CD14-positive monocyte (primary cell): ENCODE results near the gene BCO2. TPM values are rescaled to one million over a fixed set of nuclear protein-coding genes. Genes with fewer than 3 reads are reported as not detected.

Experiments used
- DNase-seq, 3 donors: peaks; one replicate each; pipeline ENCODE4 v3.0.0-alpha.2; 2011 to 2022
- H2AFZ ChIP-seq: 2 replicates; pipeline ENCODE4 v1.6.0; 2012; ENCODE audit warnings: mild to moderate bottlenecking, low read depth, low read length, inconsistent platforms; ENCODE audit not compliant: insufficient read depth, poor library complexity, severe bottlenecking
- H3K27ac ChIP-seq, 2 donors: 1 replicate in 1 of 2; 2 replicates in 1 of 2; pipeline ENCODE4 v1.5.1; 2012 to 2013; ENCODE audit warnings: low read length in 2 of 2, control low read depth in 1 of 2, inconsistent platforms in 1 of 2, low read depth in 1 of 2, mild to moderate bottlenecking in 1 of 2
- H3K27me3 ChIP-seq, 2 donors: one replicate each; pipeline versions ENCODE4 v1.6.0 to v1.6.1; 2011 to 2013; ENCODE audit warnings: low read length in 2 of 2; ENCODE audit not compliant: control insufficient read depth in 2 of 2, insufficient read depth in 2 of 2
- H3K36me3 ChIP-seq, 2 donors: replicated peaks in 1 of 2; 1 replicate in 1 of 2; 2 replicates in 1 of 2; pipeline versions ENCODE4 v1.5.1 to v1.6.1; 2012 to 2013; ENCODE audit warnings: low read length in 2 of 2, control low read depth in 1 of 2, inconsistent platforms in 1 of 2, mild to moderate bottlenecking in 1 of 2; ENCODE audit not compliant: insufficient read depth in 2 of 2, control insufficient read depth in 1 of 2
- H3K4me1 ChIP-seq, 2 donors: 1 replicate in 1 of 2; 2 replicates in 1 of 2; pipeline versions ENCODE4 v1.5.1 to v1.6.1; 2012 to 2013; ENCODE audit warnings: low read length in 2 of 2, control low read depth in 1 of 2, inconsistent platforms in 1 of 2, mild to moderate bottlenecking in 1 of 2, moderate library complexity in 1 of 2; ENCODE audit not compliant: insufficient read depth in 2 of 2, control insufficient read depth in 1 of 2
- H3K4me2 ChIP-seq: replicated peaks from 2 replicates; pipeline ENCODE3; 2012; ENCODE audit warnings: low read length, moderate library complexity, mild to moderate bottlenecking; ENCODE audit not compliant: poor library complexity, severe bottlenecking; ENCODE audit errors: extremely low read depth
- H3K4me3 ChIP-seq, 3 experiments: fragments of 200-600 bp in 1 of 3; sonication (generic) in 1 of 3; replicated peaks in 1 of 3; 1 replicate in 2 of 3; 2 replicates in 1 of 3; pipeline ENCODE4 v1.5.1; 2011 to 2013; ENCODE audit warnings: low read length in 3 of 3, mild to moderate bottlenecking in 3 of 3, control low read depth in 2 of 3, low read depth in 2 of 3, inconsistent platforms in 1 of 3, moderate library complexity in 1 of 3
- H3K79me2 ChIP-seq: 2 replicates; pipeline ENCODE4 v1.6.0; 2012; ENCODE audit warnings: mild to moderate bottlenecking, control low read depth, inconsistent platforms, low read length, moderate library complexity; ENCODE audit not compliant: insufficient read depth
- H3K9ac ChIP-seq: 2 replicates; pipeline ENCODE4 v1.6.0; 2017; ENCODE audit warnings: low read length, mild to moderate bottlenecking; ENCODE audit not compliant: insufficient read depth, poor library complexity, severe bottlenecking
- H3K9me3 ChIP-seq, 2 donors: replicated peaks in 1 of 2; 1 replicate in 1 of 2; 2 replicates in 1 of 2; pipeline versions ENCODE4 v1.5.1 to v1.6.1; 2012 to 2013; ENCODE audit warnings: low read length in 2 of 2, control low read depth in 1 of 2; ENCODE audit not compliant: control insufficient read depth in 1 of 2, insufficient read depth in 1 of 2
- H4K20me1 ChIP-seq: 2 replicates; pipeline ENCODE4 v1.6.0; 2012; ENCODE audit warnings: mild to moderate bottlenecking, low read length, control low read depth, moderate library complexity; ENCODE audit not compliant: insufficient read depth
- H3K27ac Mint-ChIP-seq, 7 donors: one replicate each; pipeline ENCODE4 v1.8.0; 2020; ENCODE audit warnings: mild to moderate bottlenecking in 7 of 7, mixed read lengths in 7 of 7, moderate library complexity in 6 of 7, inconsistent platforms in 2 of 7
- H3K27me3 Mint-ChIP-seq, 3 donors: one replicate each; pipeline ENCODE4 v1.8.0; 2021 to 2022; ENCODE audit warnings: low read depth in 3 of 3, mild to moderate bottlenecking in 3 of 3, mixed read lengths in 3 of 3, moderate library complexity in 3 of 3, inconsistent platforms in 1 of 3
- H3K36me3 Mint-ChIP-seq, 2 donors: one replicate each; pipeline ENCODE4 v1.8.0; 2020; ENCODE audit warnings: mixed read lengths in 2 of 2, inconsistent platforms in 1 of 2, mild to moderate bottlenecking in 1 of 2
- H3K4me1 Mint-ChIP-seq: one replicate; pipeline ENCODE4 v1.8.0; 2020; ENCODE audit warnings: mild to moderate bottlenecking, mixed read lengths
- H3K4me3 Mint-ChIP-seq, 2 donors: one replicate each; pipeline ENCODE4 v1.8.0; 2020; ENCODE audit warnings: mild to moderate bottlenecking in 2 of 2, mixed read lengths in 2 of 2, moderate library complexity in 1 of 2
- H3K9me3 Mint-ChIP-seq, 7 donors: one replicate each; pipeline ENCODE4 v1.8.0; 2020 to 2022; ENCODE audit warnings: mixed read lengths in 7 of 7, mild to moderate bottlenecking in 6 of 7, moderate library complexity in 6 of 7, inconsistent platforms in 2 of 7
- WGBS: methylation state at CpG from one replicate; pipeline ENCODE4 v1.1.5; 2013; ENCODE audit warnings: missing lambda C conversion rate; ENCODE audit not compliant: insufficient coverage; 5-methylcytosine and 5-hydroxymethylcytosine counted together
- intact Hi-C, 2 donors: fragments of 100-400 bp; cut with micrococcal nuclease; formaldehyde crosslinking; loops; one replicate each; pipeline versions ENCODE4 v1.15.0 to v1.15.1; 2023
- polyA plus RNA-seq, 3 donors: library from polyadenylated mRNA; depleted of rRNA in 1 of 3; unstranded in 2 of 3; stranded (reverse) in 1 of 3; fragments of 300-500 nt in 2 of 3; fragments of >200 nt in 1 of 3; fragmentation: Illumina TruSeq in 2 of 3; gene quantifications; 1 replicate in 2 of 3; 2 replicates in 1 of 3; pipeline ENCODE4 v1.2.3, GENCODE V29; 2012 to 2021
- TF ChIP-seq, protein P1 (sequence below): fragments of 200-600 bp; IDR thresholded peaks from one replicate; pipeline ENCODE4 v1.8.0; 2022; ENCODE audit warnings: antibody characterized with exemption, mild to moderate bottlenecking

The BCO2 gene
- polyA plus RNA-seq, 3 donors = 0.20 to 1.9 TPM; not detected in 1

GRCh38 chr11:112128483-112129121 lies 46.7 kb upstream of the BCO2 start:
- Mint-ChIP-seq H3K4me3 (no peak overlapping the region), H3K27ac (peak overlapping the region in 6 of 7 donors; percentile 11 to 70 (median 54)), H3K36me3 (peaks cover 0 to 4% of the 10 kb centered on the region in 2 donors), H3K9me3 (peaks cover 0 to 1% (median 0%) of the 10 kb centered on the region in 7 donors), H3K4me1 (peaks cover 27% of the 10 kb centered on the region), H3K27me3 (peaks cover 0 to 2% (median 0%) of the 10 kb centered on the region in 3 donors)
- H3K36me3 ChIP-seq = no peaks in the 10 kb centered on the region
- H3K4me1 ChIP-seq = peaks cover 23 to 25% of the 10 kb centered on the region in 2 donors
- TF ChIP-seq, protein P1, sequence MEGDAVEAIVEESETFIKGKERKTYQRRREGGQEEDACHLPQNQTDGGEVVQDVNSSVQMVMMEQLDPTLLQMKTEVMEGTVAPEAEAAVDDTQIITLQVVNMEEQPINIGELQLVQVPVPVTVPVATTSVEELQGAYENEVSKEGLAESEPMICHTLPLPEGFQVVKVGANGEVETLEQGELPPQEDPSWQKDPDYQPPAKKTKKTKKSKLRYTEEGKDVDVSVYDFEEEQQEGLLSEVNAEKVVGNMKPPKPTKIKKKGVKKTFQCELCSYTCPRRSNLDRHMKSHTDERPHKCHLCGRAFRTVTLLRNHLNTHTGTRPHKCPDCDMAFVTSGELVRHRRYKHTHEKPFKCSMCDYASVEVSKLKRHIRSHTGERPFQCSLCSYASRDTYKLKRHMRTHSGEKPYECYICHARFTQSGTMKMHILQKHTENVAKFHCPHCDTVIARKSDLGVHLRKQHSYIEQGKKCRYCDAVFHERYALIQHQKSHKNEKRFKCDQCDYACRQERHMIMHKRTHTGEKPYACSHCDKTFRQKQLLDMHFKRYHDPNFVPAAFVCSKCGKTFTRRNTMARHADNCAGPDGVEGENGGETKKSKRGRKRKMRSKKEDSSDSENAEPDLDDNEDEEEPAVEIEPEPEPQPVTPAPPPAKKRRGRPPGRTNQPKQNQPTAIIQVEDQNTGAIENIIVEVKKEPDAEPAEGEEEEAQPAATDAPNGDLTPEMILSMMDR = no peak
- no peak overlapping the region for H3K4me3 ChIP-seq
- H2AFZ ChIP-seq = no peak overlapping the region
- no peaks in the 10 kb centered on the region for H3K9me3 ChIP-seq
- H3K79me2 ChIP-seq = no peaks in the 10 kb centered on the region
- no peaks in the 10 kb centered on the region for H4K20me1 ChIP-seq
- H3K4me2 ChIP-seq = no peak overlapping the region
- no peak overlapping the region for H3K9ac ChIP-seq
- DNase-seq = no peak
- H3K27ac ChIP-seq = peak overlapping the region in 1 of 2 donors; percentile 31
- intact Hi-C loops = no loop called here
- WGBS = 75% methylated on average over 2 of the region's 3 CpGs
- no peaks in the 10 kb centered on the region for H3K27me3 ChIP-seq

- no peak overlapping the region for H2AFZ ChIP-seq
- no peak overlapping the region for H3K9ac ChIP-seq
- H3K4me2 ChIP-seq = no peak overlapping the region
- no peaks in the 10 kb centered on the region for H3K79me2 ChIP-seq
- H3K9me3 Mint-ChIP-seq = peaks cover 0 to 1% (median 0%) of the 10 kb centered on the region in 7 donors
- H3K4me1 Mint-ChIP-seq = peaks cover 27% of the 10 kb centered on the region
- H3K27ac ChIP-seq = peak overlapping the region; percentile 27 to 41
- H3K36me3 Mint-ChIP-seq = peaks cover 0 to 4% of the 10 kb centered on the region in 2 donors
- no peak overlapping the region for H3K4me3 Mint-ChIP-seq
- TF ChIP-seq, protein P1 = no peak
- H3K4me3 ChIP-seq = no peak overlapping the region
- no peaks in the 10 kb centered on the region for H3K27me3 ChIP-seq
- H3K36me3 ChIP-seq = no peaks in the 10 kb centered on the region
- H3K27me3 Mint-ChIP-seq = peaks cover 0 to 2% (median 0%) of the 10 kb centered on the region in 3 donors
- no peaks in the 10 kb centered on the region for H3K9me3 ChIP-seq
- DNase-seq = peak; percentile 73 to 85 (median 85)
- intact Hi-C loops = no loop called here
- peak overlapping the region; percentile 80 to 90 (median 89) for H3K27ac Mint-ChIP-seq
- peaks cover 23 to 25% of the 10 kb centered on the region in 2 donors for H3K4me1 ChIP-seq
- 0% methylated on average over 4 of the region's 5 CpGs for WGBS
- H4K20me1 ChIP-seq = no peaks in the 10 kb centered on the region
Measured at GRCh38 chr11:112129656-112130055, 45.7 kb upstream of the BCO2 start.
